ENCODE results near the gene FSHR. TPM values are rescaled to one million over a fixed set of nuclear protein-coding genes. Genes with fewer than 3 reads are reported as not detected.

FSHR gene
- total and polyA plus RNA-seq, 2 donors (not counting 3 experiments of a cell fraction or from before 2014, with no cell fraction given) = not detected

- CTCF ChIA-PET = no interaction called here
- no peak for FAIRE-seq
These were observed 85.7 kb downstream of the FSHR start for GRCh38 chr2:49068613-49069012.

More at GRCh38 chr2:49068613-49069012, 85.7 kb downstream of the FSHR start:
- no peaks in the 10 kb centered on the region for H3K4me1 ChIP-seq (ENCODE audit: control insufficient read depth, extremely low read depth, insufficient read depth, low read length)
- H3K27me3 ChIP-seq (ENCODE audit: control insufficient read depth in 2 of 2, insufficient read depth in 2 of 2, low read length in 2 of 2) = no peaks in the 10 kb centered on the region
- DNase-seq (ENCODE audit: low read depth, low spot score) = no peak
- H3K36me3 ChIP-seq (ENCODE audit: control insufficient read depth in 2 of 2, extremely low read depth in 1 of 2, insufficient read depth in 2 of 2, low read length in 2 of 2) = no peaks in the 10 kb centered on the region
- no peak for TF ChIP-seq GATA2 (IDR thresholded peaks at IDR 0.05; ENCODE audit: insufficient read depth, insufficient read length, low read depth, low read length)
- no peak for TF ChIP-seq CTCF (IDR thresholded peaks at IDR 0.05; ENCODE audit: extremely low read depth in 1 of 2, insufficient read depth in 1 of 2, low read depth in 1 of 2, low read length in 2 of 2)
- TF ChIP-seq EZH2 (IDR thresholded peaks at IDR 0.05; ENCODE audit: borderline replicate concordance, low read depth, low read length, severe bottlenecking) = no peak
- TF ChIP-seq POLR2A (IDR thresholded peaks at IDR 0.05; ENCODE audit: low read depth, low read length) = no peak
- no peak for TF ChIP-seq FOS (IDR thresholded peaks at IDR 0.05; ENCODE audit: borderline replicate concordance, insufficient read depth, low read length)
- no peak for TF ChIP-seq JUN (IDR thresholded peaks at IDR 0.05; ENCODE audit: borderline replicate concordance, insufficient read depth, insufficient read length, low read depth)
- no peak for TF ChIP-seq POLR2AphosphoS5 (IDR thresholded peaks at IDR 0.05; ENCODE audit: insufficient read depth, low read depth, low read length)
- no peak for TF ChIP-seq MYC (IDR thresholded peaks at IDR 0.05; ENCODE audit: low read depth, low read length)
- TF ChIP-seq MAX (IDR thresholded peaks at IDR 0.05; ENCODE audit: insufficient read depth, insufficient read length) = no peak
- H3K4me3 ChIP-seq (replicated peaks in 1 of 3; ENCODE audit: insufficient read depth in 1 of 3, low read depth in 1 of 3, low read length in 3 of 3) = no peak overlapping the region
- H3K4me2 ChIP-seq (ENCODE audit: insufficient read depth, low read length) = no peak overlapping the region
- intact Hi-C loops (cut with micrococcal nuclease) = no loop called here
- H3K79me2 ChIP-seq (ENCODE audit: control insufficient read depth, insufficient read depth, low read length) = no peaks in the 10 kb centered on the region
- no peak overlapping the region for H2AFZ ChIP-seq (ENCODE audit: low read depth, low read length)
- POLR2A ChIA-PET = no interaction called here
- no peaks in the 10 kb centered on the region for H3K9me1 ChIP-seq (replicated peaks; ENCODE audit: control insufficient read depth, extremely low read depth, insufficient read depth, low read length)
- H3K9me3 ChIP-seq (replicated peaks; ENCODE audit: control insufficient read depth, insufficient read depth, low read length) = no peaks in the 10 kb centered on the region
- H3K9ac ChIP-seq (replicated peaks; ENCODE audit: extremely low read depth, insufficient read depth, low read length) = no peak overlapping the region
- no TSS peak for BruUV-seq (replicated peaks)
- dilution Hi-C loops (cut with MboI; ENCODE audit: extremely low pct_ligation_motif_present, low sequenced_read_pairs) = no loop called here
- no peak overlapping the region for H3K27ac ChIP-seq (ENCODE audit: insufficient read depth, low read depth, low read length)
- H4K20me1 ChIP-seq (replicated peaks; ENCODE audit: control insufficient read depth, extremely low read depth, insufficient read depth, low read length) = no peaks in the 10 kb centered on the region

Measured in endothelial cell of umbilical vein (primary cell).